ENCODE data around the gene ID4. TPM values are rescaled to one million over a fixed set of nuclear protein-coding genes. Genes with fewer than 3 reads are reported as not detected.

ID4 gene
- total RNA-seq, 1 experiment from 2014 or later = 0.10 TPM

DNA sequence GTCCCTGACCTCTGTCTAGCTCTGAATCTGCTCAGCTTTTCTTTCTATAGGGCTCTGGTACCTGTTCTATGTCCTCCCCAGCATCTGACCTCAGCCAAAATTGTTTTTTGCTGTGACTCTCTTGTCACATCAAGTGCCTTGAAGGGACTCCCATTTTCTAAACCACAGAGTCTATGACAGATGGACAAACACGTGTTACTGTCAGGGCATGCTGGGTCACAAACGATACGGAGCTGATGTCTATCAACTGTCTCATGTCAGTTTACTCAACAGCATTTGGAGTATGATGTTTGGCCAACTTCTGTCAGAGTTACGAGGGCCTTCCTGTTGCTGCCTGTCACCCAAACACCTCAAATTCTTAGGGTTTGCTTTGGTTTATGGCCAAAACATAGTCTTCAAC lies 20.5 kb downstream of the ID4 start:
- no peak for DNase-seq (ENCODE audit: low read depth, low spot score)
- TF ChIP-seq SRF (IDR thresholded peaks at IDR 0.05; ENCODE audit: low read depth) (no peak), FOSL1 (IDR thresholded peaks at IDR 0.05; ENCODE audit: low read depth) (no peak), JUND (IDR thresholded peaks at IDR 0.05) (no peak), ZNF274 (IDR thresholded peaks at IDR 0.05; ENCODE audit: low read depth, low read length) (no peak), REST (IDR thresholded peaks at IDR 0.05; ENCODE audit: low read depth) (no peak), EGR1 (IDR thresholded peaks at IDR 0.05; ENCODE audit: low read depth) (no peak), YY1 (IDR thresholded peaks at IDR 0.05; ENCODE audit: extremely low read depth, insufficient replicate concordance, low read depth, low read length) (no peak), TCF7L2 (IDR thresholded peaks at IDR 0.05; ENCODE audit: borderline replicate concordance, extremely low read depth, insufficient read depth, insufficient read length) (no peak), EZH2 (IDR thresholded peaks at IDR 0.05) (no peak), SP1 (IDR thresholded peaks at IDR 0.05; ENCODE audit: low read depth) (no peak), SIN3A (IDR thresholded peaks at IDR 0.05; ENCODE audit: low read depth) (no peak)
- Histone ChIP-seq H3K9me3 (ENCODE audit: control insufficient read depth in 1 of 2, insufficient read depth in 1 of 2, low read depth in 1 of 2, low read length in 2 of 2) (no peaks in the 10 kb centered on the region), H3K79me2 (ENCODE audit: insufficient read depth, low read length) (no peaks in the 10 kb centered on the region), H3K4me1 (ENCODE audit: control insufficient read depth in 1 of 2, insufficient read depth in 2 of 2, low read length in 2 of 2) (peaks cover 7 to 9% of the 10 kb centered on the region in 2 experiments; a peak in 3 of 4 replicates), H3K9ac (ENCODE audit: low read length) (no peak overlapping the region), H3K9me2 (ENCODE audit: insufficient read depth) (no peaks in the 10 kb centered on the region), H3K36me3 (ENCODE audit: control insufficient read depth in 1 of 2, insufficient read depth in 2 of 2, low read length in 2 of 2) (no peaks in the 10 kb centered on the region), H4K20me1 (ENCODE audit: insufficient read depth) (no peaks in the 10 kb centered on the region), H3K27ac (ENCODE audit: low read depth, low read length) (no peak overlapping the region), H3K27me3 (ENCODE audit: insufficient read depth, low read length) (no peaks in the 10 kb centered on the region), H2AFZ (ENCODE audit: low read depth, low read length, poor library complexity, severe bottlenecking) (no peak overlapping the region), H3K4me2 (ENCODE audit: low read length) (no peak overlapping the region), H3K4me3 (replicated peaks in 1 of 2; ENCODE audit: low read depth in 1 of 2, low read length in 2 of 2) (no peak overlapping the region)
- POLR2A ChIA-PET = no interaction called here
- no TSS peak for BruUV-seq (replicated peaks)
- CTCF ChIA-PET = no interaction called here
- ATAC-seq = no peak
- intact Hi-C loops (cut with micrococcal nuclease) = no loop called here
- RAD21 ChIA-PET (ENCODE audit: low non-redundant PET in 1 of 2, low total read pairs in 2 of 2, uncharacterized antibody in 2 of 2, unreplicated experiment in 2 of 2) = no interaction called here

Measured in HCT116 (cell line).